IMR-90 (cell line): ENCODE data around the gene PRRX1. TPM values are rescaled to one million over a fixed set of nuclear protein-coding genes. Genes with fewer than 3 reads are reported as not detected.

Experiments used
- ATAC-seq: fragments of 200-7000 bp; cut with Tn5 transposase; 2 replicates; pipeline ENCODE4 v1.9.1; 2020; ENCODE audit warnings: low read depth, mild to moderate bottlenecking, moderate library complexity
- BruUV-seq: library from RNA; stranded (reverse); fragments of 400-500 nt; replicated peaks from 2 replicates; lab custom pipeline; 2021; lab: Mats Ljungman, UMichigan
- CTCF ChIA-PET: fragments of 300-600 bp; formaldehyde crosslinking; extraction: SDS; loops from one replicate; lab custom pipeline; 2021; ENCODE audit warnings: antibody characterized with exemption; lab: Yijun Ruan, JAX
- POLR2A ChIA-PET: fragments of 300-600 bp; sonication (Branson Sonifier 250); formaldehyde crosslinking; loops from one replicate; lab custom pipeline; 2022; ENCODE audit warnings: antibody characterized with exemption; ENCODE audit not compliant: unreplicated experiment; lab: Charles Lee
- DNase-seq: peaks from one replicate; pipeline ENCODE4 v3.0.0; 2013
- H2AFZ ChIP-seq: replicated peaks from 2 replicates; pipeline ENCODE3; 2013; ENCODE audit warnings: low read length, mild to moderate bottlenecking; ENCODE audit not compliant: poor library complexity
- H2AK5ac ChIP-seq: 2 replicates; pipeline ENCODE4 v1.6.1; 2013; ENCODE audit warnings: low read depth, low read length, inconsistent platforms
- H2AK9ac ChIP-seq: replicated peaks from 2 replicates; pipeline ENCODE3; 2013; ENCODE audit warnings: mild to moderate bottlenecking, low read depth, low read length, moderate library complexity; ENCODE audit not compliant: poor library complexity
- H2BK120ac ChIP-seq: 2 replicates; pipeline ENCODE4 v1.6.1; 2013; ENCODE audit warnings: low read depth, low read length, inconsistent platforms
- H2BK15ac ChIP-seq: 3 replicates; pipeline ENCODE4 v1.6.1; 2013; ENCODE audit warnings: low read depth, low read length, inconsistent platforms
- H2BK20ac ChIP-seq: 2 replicates; pipeline ENCODE4 v1.6.1; 2013; ENCODE audit warnings: low read depth, mild to moderate bottlenecking, inconsistent platforms, low read length, moderate library complexity
- H2BK5ac ChIP-seq: 2 replicates; pipeline ENCODE4 v1.6.1; 2013; ENCODE audit warnings: mild to moderate bottlenecking, low read depth, low read length, inconsistent platforms; ENCODE audit not compliant: poor library complexity, severe bottlenecking
- H3K14ac ChIP-seq: replicated peaks from 2 replicates; pipeline ENCODE4 v1.6.1; 2013; ENCODE audit warnings: low read depth, low read length, inconsistent platforms
- H3K18ac ChIP-seq: 2 replicates; pipeline ENCODE4 v1.6.1; 2013; ENCODE audit warnings: low read depth, low read length, control low read depth
- H3K23ac ChIP-seq: 2 replicates; pipeline ENCODE4 v1.6.1; 2013; ENCODE audit warnings: low read depth, low read length, inconsistent platforms
- H3K27ac ChIP-seq: 2 replicates; pipeline ENCODE4 v1.5.1; 2013; ENCODE audit warnings: mild to moderate bottlenecking, control low read depth, low read length; ENCODE audit not compliant: insufficient read depth
- H3K27me3 ChIP-seq: 2 replicates; pipeline ENCODE4 v1.6.1; 2013; ENCODE audit warnings: low read length; ENCODE audit not compliant: control insufficient read depth, insufficient read depth
- H3K36me3 ChIP-seq: 2 replicates; pipeline ENCODE4 v1.6.1; 2013; ENCODE audit warnings: low read length, mixed read lengths; ENCODE audit not compliant: control insufficient read depth, insufficient read depth
- H3K4ac ChIP-seq: 2 replicates; pipeline ENCODE4 v1.6.1; 2013; ENCODE audit warnings: low read depth, low read length, inconsistent platforms
- H3K4me1 ChIP-seq: 2 replicates; pipeline ENCODE4 v1.6.1; 2013; ENCODE audit warnings: low read length, mixed read lengths; ENCODE audit not compliant: control insufficient read depth, insufficient read depth
- H3K4me2 ChIP-seq: 2 replicates; pipeline ENCODE4 v1.6.1; 2013; ENCODE audit warnings: low read depth, mild to moderate bottlenecking, control low read depth, low read length, moderate library complexity
- H3K4me3 ChIP-seq: 2 replicates; pipeline ENCODE4 v1.5.1; 2013; ENCODE audit warnings: low read depth, mild to moderate bottlenecking, control low read depth, low read length, moderate library complexity; ENCODE audit not compliant: insufficient read depth
- H3K56ac ChIP-seq: 2 replicates; pipeline ENCODE4 v1.6.1; 2013; ENCODE audit warnings: low read length, inconsistent platforms; ENCODE audit not compliant: insufficient read depth; ENCODE audit errors: extremely low read depth
- H3K79me1 ChIP-seq, 2 experiments: 2 replicates each; pipeline ENCODE4 v1.6.1; 2013; ENCODE audit warnings: low read length in 2 of 2, inconsistent platforms in 1 of 2, low read depth in 1 of 2
- H3K9ac ChIP-seq: 2 replicates; pipeline ENCODE4 v1.6.1; 2013; ENCODE audit warnings: low read depth, low read length, control low read depth
- H3K9me1 ChIP-seq: 2 replicates; pipeline ENCODE4 v1.6.1; 2013; ENCODE audit warnings: low read length, inconsistent platforms; ENCODE audit not compliant: insufficient read depth
- H3K9me3 ChIP-seq: 2 replicates; pipeline ENCODE4 v1.6.1; 2013; ENCODE audit warnings: low read length; ENCODE audit not compliant: control insufficient read depth, insufficient read depth
- H4K20me1 ChIP-seq: 2 replicates; pipeline ENCODE4 v1.6.1; 2013; ENCODE audit warnings: low read length, inconsistent platforms; ENCODE audit not compliant: insufficient read depth
- H4K5ac ChIP-seq: 2 replicates; pipeline ENCODE4 v1.6.1; 2013; ENCODE audit warnings: mild to moderate bottlenecking, low read depth, low read length, control low read depth
- H4K8ac ChIP-seq, 2 experiments: 2 replicates each; pipeline ENCODE4 v1.6.1; 2013; ENCODE audit warnings: low read depth in 2 of 2, low read length in 2 of 2, control low read depth in 1 of 2, inconsistent platforms in 1 of 2
- H4K91ac ChIP-seq: 2 replicates; pipeline ENCODE4 v1.6.1; 2013; ENCODE audit warnings: low read depth, low read length, inconsistent platforms; ENCODE audit not compliant: insufficient read depth
- BHLHE40 ChIP-seq: fragments of 150-350 bp; IDR thresholded peaks from 2 replicates; pipeline ENCODE4 v1.6.1; 2016; ENCODE audit warnings: mild to moderate bottlenecking, low read depth, low read length
- CHD1 ChIP-seq: IDR thresholded peaks from 2 replicates; pipeline ENCODE4 v1.6.1; 2012; ENCODE audit warnings: low read depth, low read length, improper control_type of control experiment
- CTCF ChIP-seq: conservative IDR thresholded peaks from 2 replicates; pipeline ENCODE4 v1.5.1; 2012; ENCODE audit warnings: mild to moderate bottlenecking, low read depth, low read length, improper control_type of control experiment
- MAFK ChIP-seq: IDR thresholded peaks from 2 replicates; pipeline ENCODE4 v1.6.1; 2012; ENCODE audit warnings: low read depth, low read length, improper control_type of control experiment
- MAZ ChIP-seq: IDR thresholded peaks from 2 replicates; pipeline ENCODE4 v1.6.1; 2012; ENCODE audit warnings: low read depth, mild to moderate bottlenecking, low read length, improper control_type of control experiment, moderate library complexity, borderline replicate concordance
- POLR2A ChIP-seq: IDR thresholded peaks from 2 replicates; pipeline ENCODE4 v1.6.1; 2012; ENCODE audit warnings: mild to moderate bottlenecking, low read depth, low read length
- RAD21 ChIP-seq: IDR thresholded peaks from 2 replicates; pipeline ENCODE4 v1.6.1; 2012; ENCODE audit warnings: low read length, improper control_type of control experiment
- RFX5 ChIP-seq: IDR thresholded peaks from 2 replicates; pipeline ENCODE4 v1.8.0; 2012; ENCODE audit warnings: low read depth, mild to moderate bottlenecking, low read length, moderate library complexity
- WGBS, 2 experiments: methylation state at CpG; one replicate each; pipeline versions ENCODE4 v1.1.5 to v1.1.7; 2013; ENCODE audit warnings: missing lambda C conversion rate in 2 of 2; ENCODE audit not compliant: insufficient read length in 1 of 2; ENCODE audit errors: extremely low coverage in 2 of 2; 5-methylcytosine and 5-hydroxymethylcytosine counted together
- dilution Hi-C: fragments of 300-500 bp; cut with HindIII; formaldehyde crosslinking; loops from one replicate; pipeline ENCODE4 v1.14.3; 2018; ENCODE audit warnings: low sequenced_read_pairs; ENCODE audit not compliant: unreplicated experiment
- in situ Hi-C: fragments of 300-500 bp; cut with MboI; formaldehyde crosslinking; loops from 3 replicates; pipeline ENCODE4 v1.14.3; 2019; ENCODE audit warnings: low sequenced_read_pairs, inconsistent platforms, mixed read lengths
- intact Hi-C: fragments of 100-400 bp; cut with micrococcal nuclease; formaldehyde crosslinking; loops from 2 replicates; pipeline ENCODE4 v1.10.0; 2022
- polyA plus RNA-seq, 3 experiments: library from polyadenylated mRNA; depleted of rRNA; stranded (reverse); fragments of >200 nt; gene quantifications; 2 replicates each; pipeline ENCODE4 v1.2.3, GENCODE V29; 2012; ENCODE audit warnings: low replicate concordance in 1 of 3
- total RNA-seq: library from RNA; depleted of rRNA; stranded (reverse); fragments of >200 nt; gene quantifications from 2 replicates; pipeline ENCODE4 v1.2.3, GENCODE V29; 2012

PRRX1 gene
- total and polyA plus RNA-seq, 2 of the 4 experiments (the other 2 are of a cell fraction), result 50.0 to 65.4 TPM

- H3K27ac ChIP-seq, result no peak overlapping the region
Measured at GRCh38 chr1:170672316-170672715, 8.4 kb downstream of the PRRX1 start.

More at GRCh38 chr1:170672316-170672715, 8.4 kb downstream of the PRRX1 start:
- no peak overlapping the region for H4K8ac ChIP-seq
- no peak overlapping the region for H2BK20ac ChIP-seq
- no peak overlapping the region for H3K56ac ChIP-seq
- dilution Hi-C loops (no loop called here), in situ Hi-C loops (loop anchor here (25.0 kb wide), 1 partner anchor 735 kb away; no protein-coding TSS in a partner anchor), intact Hi-C loops (no loop called here)
- no peak overlapping the region for H2BK5ac ChIP-seq
- no peak overlapping the region for H3K4ac ChIP-seq
- H4K20me1 ChIP-seq, result no peaks in the 10 kb centered on the region
- POLR2A ChIA-PET, result no interaction called here
- H3K23ac ChIP-seq, result no peak overlapping the region
- ATAC-seq (no peak), DNase-seq (no peak)
- 0 out of 2 replicates have a peak, but pooled peaks cover 3% of the 10 kb centered on the region for H3K9me1 ChIP-seq
- H2AK9ac ChIP-seq, result no peak overlapping the region
- no peak overlapping the region for H2AFZ ChIP-seq
- H3K79me1 ChIP-seq, result peaks cover 38 to 62% of the 10 kb centered on the region in 2 experiments
- no TSS peak for BruUV-seq
- CTCF ChIA-PET, result interaction anchor here (1.1 kb wide), 1 partner anchor 20 kb away, joined by 10 read pairs; no protein-coding TSS in a partner anchor
- H3K18ac ChIP-seq, result no peak overlapping the region
- H3K4me3 ChIP-seq, result no peak overlapping the region
- H3K27me3 ChIP-seq, result no peaks in the 10 kb centered on the region
- H2BK15ac ChIP-seq, result no peak overlapping the region
- no peak overlapping the region for H2BK120ac ChIP-seq
- no CpG with 5 or more reads among the region's 2 CpGs for WGBS, 2 experiments
- H2AK5ac ChIP-seq, result no peak overlapping the region
- H3K4me1 ChIP-seq, result peaks cover 10% of the 10 kb centered on the region
- no peak overlapping the region for H3K9ac ChIP-seq
- no peak overlapping the region for H3K14ac ChIP-seq
- H4K91ac ChIP-seq, result no peak overlapping the region
- H3K9me3 ChIP-seq, result no peaks in the 10 kb centered on the region
- H4K5ac ChIP-seq, result no peak overlapping the region; the same call in 1 of the 2 replicates
- no peak overlapping the region for H3K4me2 ChIP-seq
- peaks cover 5% of the 10 kb centered on the region; the same call in 1 of the 2 replicates for H3K36me3 ChIP-seq
- TF ChIP-seq CTCF (no peak), MAFK (no peak), BHLHE40 (no peak), POLR2A (no peak), RFX5 (no peak), CHD1 (no peak), RAD21 (no peak), MAZ (no peak)
